Right ventricle myocardium inferior (tissue), 1 donor: Measurements from ENCODE around the gene SUCNR1. TPM values are rescaled to one million over a fixed set of nuclear protein-coding genes. Genes with fewer than 3 reads are reported as not detected.
"Not testable (repeated sequence)": the region's sequence is repeated elsewhere in the genome, so short reads cannot be mapped to it uniquely, and the experiment has no call there.

Source experiments
- ATAC-seq: fragments of 200-7000 bp; cut with Tn5 transposase; one replicate; pipeline ENCODE4 v1.9.1; 2020; ENCODE audit warnings: mild to moderate bottlenecking, moderate library complexity
- DNase-seq: peaks from one replicate; pipeline ENCODE4 v3.0.0; 2021; ENCODE audit errors: missing footprints
- intact Hi-C: fragments of 100-400 bp; cut with DNase I; formaldehyde crosslinking; loops from one replicate; pipeline ENCODE4 v1.11.0; 2022
- long read RNA-seq: library from polyadenylated mRNA; unstranded; transcript quantifications from one replicate; pipeline ENCODE4 v2.0.0, GENCODE V29; 2021
- total RNA-seq: library from RNA; stranded (reverse); fragmentation: NEBNext Ultra II Directional; extraction: Animal tissue kit (Norgen Biotek cat#: 25700); gene quantifications from one replicate; pipeline ENCODE4 v1.2.1, GENCODE V29; 2021
- donor health status: DM: no; HTN: yes; CAD: no; lungs with severe emphysema.

The SUCNR1 gene, protein sequence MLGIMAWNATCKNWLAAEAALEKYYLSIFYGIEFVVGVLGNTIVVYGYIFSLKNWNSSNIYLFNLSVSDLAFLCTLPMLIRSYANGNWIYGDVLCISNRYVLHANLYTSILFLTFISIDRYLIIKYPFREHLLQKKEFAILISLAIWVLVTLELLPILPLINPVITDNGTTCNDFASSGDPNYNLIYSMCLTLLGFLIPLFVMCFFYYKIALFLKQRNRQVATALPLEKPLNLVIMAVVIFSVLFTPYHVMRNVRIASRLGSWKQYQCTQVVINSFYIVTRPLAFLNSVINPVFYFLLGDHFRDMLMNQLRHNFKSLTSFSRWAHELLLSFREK
- total RNA-seq = 0.35 TPM
- long read RNA-seq = 0 reads

GRCh38 chr3:151873398-151873797 lies at the start of gene SUCNR1:
SUCNR1 (plus strand) TSS chr3:151873643; CDS start chr3:151879893, 6,250 bp downstream.
- intact Hi-C loops = no loop called here
- ATAC-seq (no peak), DNase-seq (no peak)

- intact Hi-C loops = no loop called here
- no peak for DNase-seq
Observed at GRCh38 chr3:151827816-151828215, 45.6 kb upstream of the SUCNR1 start.

GRCh38 chr3:151835751-151836525 lies 37.5 kb upstream of the SUCNR1 start:
- ATAC-seq = no peak
- intact Hi-C loops = loop anchor here (5.0 kb wide), 2 partner anchors 81 to 369 kb away; no protein-coding TSS in a partner anchor
- no peak for DNase-seq

More at GRCh38 chr3:151827816-151828215, 45.6 kb upstream of the SUCNR1 start:
- ATAC-seq = no peak

- no peak for DNase-seq
- intact Hi-C loops = loop anchor here (5.0 kb wide), 2 partner anchors 80 to 370 kb away; no protein-coding TSS in a partner anchor
- ATAC-seq = no peak
Observed at GRCh38 chr3:151837057-151837456, 36.4 kb upstream of the SUCNR1 start.

DNA sequence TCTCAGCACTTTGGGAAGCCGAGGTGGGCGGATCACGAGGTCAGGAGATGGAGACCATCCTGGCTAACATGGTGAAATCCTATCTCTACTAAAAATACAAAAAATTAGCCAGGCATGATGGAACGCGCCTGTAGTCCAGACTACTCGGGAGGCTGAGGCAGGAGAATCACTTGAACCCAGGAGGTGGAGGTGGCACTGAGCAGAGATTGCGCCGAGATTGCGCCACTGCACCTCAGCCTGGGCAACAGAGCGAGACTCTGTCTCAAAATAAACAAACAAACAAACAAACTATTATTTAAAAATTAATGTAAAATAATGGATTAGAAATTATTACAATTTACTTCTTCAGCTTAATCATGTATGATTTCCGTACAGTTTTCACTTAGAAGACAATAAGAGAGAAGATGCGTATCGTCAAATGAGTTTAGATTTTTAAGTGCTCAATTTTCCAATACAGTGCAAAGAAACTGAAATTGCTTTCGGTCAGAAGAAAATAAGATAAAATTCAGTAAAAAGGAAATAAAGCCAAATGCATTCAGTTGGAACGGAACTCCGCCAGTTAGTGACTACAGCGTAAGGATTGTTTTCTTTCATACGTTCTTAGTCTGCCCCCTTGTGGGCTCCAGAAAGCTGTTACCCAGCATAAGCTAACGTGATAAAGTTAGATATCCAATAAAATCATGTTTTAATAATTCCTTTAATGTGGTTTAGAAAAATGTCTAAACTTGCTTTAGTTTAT lies 34.7 kb upstream of the SUCNR1 start:
- ATAC-seq (peak; percentile 79), DNase-seq (no peak)
- intact Hi-C loops = loop anchor here (5.0 kb wide), 2 partner anchors 79 to 371 kb away; no protein-coding TSS in a partner anchor

- ATAC-seq = no peak
- no peak for DNase-seq
- intact Hi-C loops = loop anchor here (5.0 kb wide), 2 partner anchors 78 to 372 kb away; no protein-coding TSS in a partner anchor
Observed at GRCh38 chr3:151839313-151839631, 34.2 kb upstream of the SUCNR1 start.

DNA sequence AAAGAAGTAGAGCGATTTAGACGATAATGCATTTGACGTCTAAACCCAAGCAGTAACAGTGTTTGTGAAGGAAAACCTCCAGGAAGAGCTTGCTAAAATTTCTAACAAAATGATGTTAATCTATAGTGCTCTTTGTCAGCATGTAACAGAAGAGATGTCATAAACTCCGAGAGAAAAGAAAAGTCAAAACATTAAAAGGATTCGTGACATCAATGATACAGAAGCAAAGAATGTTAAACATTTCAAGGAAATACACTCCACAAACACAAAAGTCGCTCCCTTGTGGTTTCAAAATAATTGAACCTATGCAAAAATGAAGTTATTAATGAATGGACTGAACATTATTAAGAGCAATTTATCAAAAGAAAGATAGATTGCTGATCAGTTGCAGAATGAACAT lies 31.6 kb upstream of the SUCNR1 start:
- intact Hi-C loops = loop anchor here (2.0 kb wide), 1 partner anchor 403 kb away; no protein-coding TSS in a partner anchor
- no peak for DNase-seq
- no peak for ATAC-seq

DNA sequence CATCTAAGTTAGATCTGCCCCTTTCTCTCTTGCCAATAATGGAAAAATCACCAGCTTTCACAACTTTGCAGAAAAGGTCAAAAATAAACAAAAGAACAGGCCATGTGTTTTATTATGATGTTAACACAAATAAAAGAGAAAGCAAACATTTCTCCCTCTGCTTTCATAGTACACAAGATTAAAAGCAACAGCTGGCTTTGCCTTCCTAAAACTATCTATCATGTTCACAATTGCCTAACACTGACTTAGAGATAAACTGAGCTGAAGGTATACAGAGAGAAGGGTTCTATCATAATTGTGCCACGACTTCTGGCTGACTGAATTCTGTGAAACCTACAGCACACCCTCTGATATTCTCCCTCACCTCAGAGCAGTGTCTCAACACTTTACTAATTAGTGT lies 30.2 kb upstream of the SUCNR1 start:
- no peak for ATAC-seq
- intact Hi-C loops = no loop called here
- DNase-seq = no peak

DNA sequence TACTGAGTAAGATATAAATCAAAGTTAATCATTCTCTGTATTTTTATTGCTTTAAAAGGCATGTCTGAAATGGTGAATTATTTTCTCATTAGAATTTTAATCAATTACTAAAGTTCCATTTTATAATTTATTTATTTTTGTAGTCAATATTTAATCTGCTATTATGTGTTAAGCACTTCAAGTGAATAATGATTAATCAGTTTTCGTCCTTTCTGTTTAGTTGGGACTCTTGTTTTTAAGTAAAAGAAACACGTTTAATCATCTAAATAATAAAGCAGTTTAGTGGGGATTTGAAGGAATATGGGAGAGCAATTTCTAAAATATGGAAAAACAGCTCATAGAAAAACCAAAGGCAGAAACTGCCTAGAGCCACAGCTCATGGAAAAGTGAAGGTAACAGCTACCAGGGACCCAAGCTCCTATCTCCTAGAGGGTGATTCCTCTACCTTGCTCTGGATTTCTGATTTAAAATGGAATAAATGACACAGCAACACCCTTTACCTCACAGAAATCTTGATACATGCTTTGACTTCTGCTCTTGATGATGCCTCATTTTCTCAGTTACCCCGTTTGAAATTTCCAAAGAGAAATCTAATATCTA lies 28.0 kb upstream of the SUCNR1 start:
- no peak for DNase-seq
- no peak for ATAC-seq
- intact Hi-C loops = no loop called here

GRCh38 chr3:151850065-151850464 lies 23.4 kb upstream of the SUCNR1 start:
- ATAC-seq, DNase-seq, intact Hi-C loops: not testable (repeated sequence)

GRCh38 chr3:151852074-151852811 lies 21.2 kb upstream of the SUCNR1 start:
- ATAC-seq (no peak), DNase-seq (no peak)
- intact Hi-C loops = no loop called here

GRCh38 chr3:151856118-151856517 lies 17.3 kb upstream of the SUCNR1 start:
- DNase-seq = no peak
- intact Hi-C loops = no loop called here
- ATAC-seq = no peak

- ATAC-seq (no peak), DNase-seq (no peak)
- intact Hi-C loops = no loop called here
Observed at GRCh38 chr3:151856641-151857040, 16.8 kb upstream of the SUCNR1 start.

- ATAC-seq = no peak
- intact Hi-C loops = no loop called here
- no peak for DNase-seq
Observed at GRCh38 chr3:151859233-151859673, 14.2 kb upstream of the SUCNR1 start.

GRCh38 chr3:151859905-151860304 lies 13.5 kb upstream of the SUCNR1 start:
- intact Hi-C loops = no loop called here
- DNase-seq (no peak), ATAC-seq (no peak)

DNA sequence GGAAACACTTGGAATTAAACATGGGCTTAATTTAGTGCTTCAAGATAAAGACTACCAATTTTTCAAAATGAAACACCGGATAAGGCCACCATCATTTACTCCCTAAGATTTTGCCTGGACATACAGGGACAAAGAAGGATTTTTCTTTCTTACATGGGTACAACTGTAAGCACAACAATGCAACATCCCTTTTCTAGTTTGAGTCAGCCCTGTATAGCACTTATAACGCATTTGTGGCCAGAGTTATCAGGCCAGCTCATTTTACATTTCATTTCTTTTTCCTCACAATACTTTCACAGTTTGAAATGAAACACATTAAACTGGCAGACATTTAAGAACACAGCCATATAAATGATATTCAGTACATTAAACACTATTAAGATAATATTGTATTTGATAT lies 9.8 kb upstream of the SUCNR1 start:
- intact Hi-C loops = no loop called here
- no peak for DNase-seq
- ATAC-seq = no peak

- no peak for DNase-seq
- no peak for ATAC-seq
- intact Hi-C loops = no loop called here
Observed at GRCh38 chr3:151864423-151865101, 8.9 kb upstream of the SUCNR1 start.
